MM.1S (cell line): ENCODE results near the gene IL17RE.
"Not testable (repeated sequence)": the region's sequence is repeated elsewhere in the genome, so short reads cannot be mapped to it uniquely, and the experiment has no call there.

Experiments used
- CTCF ChIP-seq: fragments of 300-600 bp; sonication (generic); IDR thresholded peaks from 2 replicates; pipeline ENCODE4 v1.5.1; 2016; ENCODE audit warnings: antibody characterized with exemption, low read length, mixed read lengths
- EZH2 ChIP-seq: fragments of 300-600 bp; sonication (generic); optimal IDR thresholded peaks from 2 replicates; pipeline ENCODE3; 2017; ENCODE audit warnings: low read depth, mild to moderate bottlenecking, antibody characterized with exemption, low read length, mixed read lengths
- EZH2phosphoT487 ChIP-seq: fragments of 300-600 bp; sonication (generic); IDR thresholded peaks from 2 replicates; pipeline ENCODE4 v1.6.1; 2018; ENCODE audit warnings: antibody characterized with exemption, low read length

DNA sequence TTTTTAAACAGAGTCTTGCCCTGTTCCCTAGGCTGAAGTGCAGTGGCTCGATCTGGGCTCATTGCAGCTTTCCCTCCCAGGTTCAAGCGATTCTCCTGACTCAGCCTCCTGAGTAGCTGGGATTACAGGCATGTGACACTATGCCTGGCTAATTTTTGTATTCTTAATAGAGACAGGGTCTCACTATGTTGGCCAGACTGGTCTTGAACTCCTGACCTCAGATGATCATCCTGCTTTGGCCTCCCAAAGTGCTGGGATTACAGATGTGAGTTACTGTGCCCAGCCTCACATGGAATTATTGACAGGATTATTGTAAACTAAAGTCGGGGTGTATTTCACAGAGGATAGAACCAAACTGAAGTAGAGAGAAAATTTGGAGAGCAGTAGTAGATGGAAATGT is 6.9 kb upstream of the IL17RE start:
- not testable (repeated sequence) for TF ChIP-seq CTCF, EZH2phosphoT487, EZH2
